ENCODE data around the gene DERA.
A peak's percentile ranks its signal among the peaks of the same experiment; 100 is the strongest.

DERA gene

GRCh38 chr12:16076557-16076956 is 165.4 kb downstream of the DERA start:
- no peaks in the 10 kb centered on the region for H3K36me3 ChIP-seq (ENCODE audit: insufficient read depth, insufficient read length, low read length)
- TF ChIP-seq YY1 (IDR thresholded peaks at IDR 0.05; ENCODE audit: insufficient read depth, insufficient read length) = no peak
- no peak for TF ChIP-seq SUZ12 (IDR thresholded peaks at IDR 0.05; ENCODE audit: extremely low read depth, insufficient read depth, insufficient read length)
- no peak for TF ChIP-seq ZNF274 (IDR thresholded peaks at IDR 0.05; ENCODE audit: low read depth, low read length)
- no peak overlapping the region for H3K4me3 ChIP-seq (ENCODE audit: insufficient read length, low read depth)
- H3K4me1 ChIP-seq (ENCODE audit: insufficient read depth, insufficient read length) = no peaks in the 10 kb centered on the region
- H3K9me3 ChIP-seq (ENCODE audit: insufficient read depth, low read length) = no peaks in the 10 kb centered on the region
- DNase-seq (ENCODE audit: low read depth, low spot score) = peak; percentile 63
- no peak overlapping the region for H3K9ac ChIP-seq (ENCODE audit: insufficient read length, low read depth)
- no peaks in the 10 kb centered on the region for H3K27me3 ChIP-seq (ENCODE audit: insufficient read depth, insufficient read length)

DNA sequence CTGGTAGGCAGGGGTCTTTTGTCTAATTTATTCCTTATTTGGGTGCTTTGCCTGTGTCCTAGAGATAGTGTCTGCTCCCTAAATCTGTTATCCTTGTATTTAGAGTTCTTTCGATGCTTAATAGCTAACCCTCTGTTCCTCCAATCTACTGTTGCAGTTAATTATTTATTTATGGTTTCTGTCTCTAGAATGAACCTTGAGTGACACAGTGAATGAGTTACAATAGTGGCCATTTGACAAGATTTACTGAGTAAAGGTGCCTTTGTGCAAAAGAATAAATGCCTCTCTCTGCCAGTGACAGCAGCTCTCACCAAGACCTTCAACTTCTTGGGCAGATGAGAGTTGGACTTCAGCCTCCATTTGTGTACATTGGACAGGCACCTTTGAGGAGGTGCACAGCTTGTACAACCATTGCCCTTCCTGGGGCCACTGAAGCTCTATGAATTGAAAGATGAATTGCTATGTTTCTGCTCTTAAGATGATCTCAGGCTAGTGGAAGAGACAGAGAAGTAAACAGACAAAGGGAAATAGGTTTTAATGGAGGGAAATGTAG is 165.9 kb downstream of the DERA start:
- Histone ChIP-seq H3K27me3 (ENCODE audit: insufficient read depth, insufficient read length) (no peaks in the 10 kb centered on the region), H3K36me3 (ENCODE audit: insufficient read depth, insufficient read length, low read length) (no peaks in the 10 kb centered on the region), H3K4me1 (ENCODE audit: insufficient read depth, insufficient read length) (no peaks in the 10 kb centered on the region), H3K9me3 (ENCODE audit: insufficient read depth, low read length) (no peaks in the 10 kb centered on the region), H3K9ac (ENCODE audit: insufficient read length, low read depth) (no peak overlapping the region), H3K4me3 (ENCODE audit: insufficient read length, low read depth) (no peak overlapping the region)
- TF ChIP-seq ZNF274 (IDR thresholded peaks at IDR 0.05; ENCODE audit: low read depth, low read length) (no peak), SUZ12 (IDR thresholded peaks at IDR 0.05; ENCODE audit: extremely low read depth, insufficient read depth, insufficient read length) (no peak), YY1 (IDR thresholded peaks at IDR 0.05; ENCODE audit: insufficient read depth, insufficient read length) (no peak)
- no peak for DNase-seq (ENCODE audit: low read depth, low spot score)

DNA sequence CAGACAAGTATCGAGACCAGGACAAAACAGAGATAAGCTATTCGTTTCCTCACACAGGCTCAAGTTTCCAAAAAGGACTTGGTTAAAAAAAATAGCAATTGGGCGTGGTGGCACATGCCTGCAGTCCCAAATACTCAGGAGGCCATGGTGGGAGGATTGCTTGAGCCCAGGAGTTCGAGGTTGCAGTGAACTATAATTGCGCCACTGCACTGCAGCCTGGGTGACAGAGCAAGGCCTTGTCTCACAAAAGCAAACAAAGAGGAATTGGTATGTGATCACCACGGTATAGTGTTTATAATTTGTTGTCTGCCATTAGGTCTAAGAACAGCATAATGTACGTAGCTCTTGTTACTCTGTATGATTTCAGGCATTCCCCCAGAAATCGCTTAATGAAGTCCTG is 175.3 kb downstream of the DERA start:
- no peak for DNase-seq (ENCODE audit: low read depth, low spot score)
- TF ChIP-seq ZNF274 (IDR thresholded peaks at IDR 0.05; ENCODE audit: low read depth, low read length) (no peak), SUZ12 (IDR thresholded peaks at IDR 0.05; ENCODE audit: extremely low read depth, insufficient read depth, insufficient read length) (no peak), YY1 (IDR thresholded peaks at IDR 0.05; ENCODE audit: insufficient read depth, insufficient read length) (no peak)
- no peaks in the 10 kb centered on the region for H3K27me3 ChIP-seq (ENCODE audit: insufficient read depth, insufficient read length)
- peaks cover 10% of the 10 kb centered on the region for H3K9me3 ChIP-seq (ENCODE audit: insufficient read depth, low read length)
- H3K9ac ChIP-seq (ENCODE audit: insufficient read length, low read depth) = no peak overlapping the region
- H3K4me3 ChIP-seq (ENCODE audit: insufficient read length, low read depth) = no peak overlapping the region
- no peaks in the 10 kb centered on the region for H3K36me3 ChIP-seq (ENCODE audit: insufficient read depth, insufficient read length, low read length)
- no peaks in the 10 kb centered on the region for H3K4me1 ChIP-seq (ENCODE audit: insufficient read depth, insufficient read length)

DNA sequence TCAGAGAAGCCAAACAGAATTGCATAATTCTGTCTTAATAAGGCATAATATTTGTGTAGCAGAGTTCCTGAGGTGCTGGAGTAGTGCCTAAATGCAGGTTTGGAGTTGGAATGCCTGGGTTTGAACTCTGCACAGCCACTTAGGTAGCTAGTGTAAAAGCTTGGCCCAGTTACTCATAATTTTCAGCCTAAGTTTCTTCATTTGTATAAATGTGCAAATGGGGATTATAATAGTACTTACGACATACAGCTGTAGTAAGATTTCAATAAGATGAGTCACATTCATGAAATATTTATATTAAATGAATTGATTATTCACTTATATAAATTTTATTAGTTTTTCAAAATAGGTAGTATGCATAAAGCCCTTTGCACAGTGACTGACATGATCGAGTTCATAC is 175.8 kb downstream of the DERA start:
- H3K9ac ChIP-seq (ENCODE audit: insufficient read length, low read depth) = no peak overlapping the region
- no peak for DNase-seq (ENCODE audit: low read depth, low spot score)
- TF ChIP-seq ZNF274 (IDR thresholded peaks at IDR 0.05; ENCODE audit: low read depth, low read length) = no peak
- TF ChIP-seq SUZ12 (IDR thresholded peaks at IDR 0.05; ENCODE audit: extremely low read depth, insufficient read depth, insufficient read length) = no peak
- no peak for TF ChIP-seq YY1 (IDR thresholded peaks at IDR 0.05; ENCODE audit: insufficient read depth, insufficient read length)
- no peaks in the 10 kb centered on the region for H3K36me3 ChIP-seq (ENCODE audit: insufficient read depth, insufficient read length, low read length)
- H3K4me1 ChIP-seq (ENCODE audit: insufficient read depth, insufficient read length) = no peaks in the 10 kb centered on the region
- H3K27me3 ChIP-seq (ENCODE audit: insufficient read depth, insufficient read length) = no peaks in the 10 kb centered on the region
- peaks cover 15% of the 10 kb centered on the region for H3K9me3 ChIP-seq (ENCODE audit: insufficient read depth, low read length)
- no peak overlapping the region for H3K4me3 ChIP-seq (ENCODE audit: insufficient read length, low read depth)

All from NT2/D1 (cell line).